ENCODE results near the gene SOS2. TPM values are rescaled to one million over a fixed set of nuclear protein-coding genes. Genes with fewer than 3 reads are reported as not detected.

The SOS2 gene
- total and polyA plus RNA-seq, 2 of the 8 experiments (the other 6 are each of a cell fraction or from before 2014, with no cell fraction given), result 2.8 to 12.7 TPM

- Histone ChIP-seq H3K4me3 (ENCODE audit: extremely low read depth in 1 of 4, insufficient read depth in 2 of 4, low read depth in 3 of 4, low read length in 4 of 4) (no peak overlapping the region), H3K9me3 (ENCODE audit: insufficient read depth in 2 of 2, low read depth in 1 of 2, low read length in 1 of 2) (no peaks in the 10 kb centered on the region), H3K27me3 (replicated peaks in 1 of 4; ENCODE audit: control insufficient read depth in 3 of 4, extremely low read depth in 1 of 4, insufficient read depth in 3 of 4, low read length in 3 of 4) (no peaks in the 10 kb centered on the region), H4K5ac (ENCODE audit: insufficient read length, low read depth, low read length) (no peak overlapping the region), H4K91ac (replicated peaks; ENCODE audit: insufficient read length, low read length) (no peak overlapping the region), H3K79me1 (ENCODE audit: low read depth, low read length) (no peaks in the 10 kb centered on the region; the same call in 1 of the 2 replicates), H3K23me2 (ENCODE audit: low read depth, low read length) (no peaks in the 10 kb centered on the region), H3K4me2 (ENCODE audit: insufficient read depth in 1 of 2, low read depth in 2 of 2, low read length in 2 of 2) (peak overlapping the region in 1 of 2 experiments; percentile 11; a peak in 1 of 4 replicates), H3K4me1 (replicated peaks in 1 of 4; ENCODE audit: control insufficient read depth in 3 of 4, insufficient read depth in 4 of 4, low read length in 3 of 4) (no peaks in the 10 kb centered on the region; a peak in 1 of 7 replicates), H3K18ac (ENCODE audit: extremely low read depth, low read length) (no peak overlapping the region), H3K56ac (replicated peaks; ENCODE audit: insufficient read length, low read depth, low read length) (no peak overlapping the region), H4K20me1 (replicated peaks in 1 of 2; ENCODE audit: control insufficient read depth in 1 of 2, insufficient read depth in 2 of 2, low read length in 2 of 2) (peaks cover 0 to 5% of the 10 kb centered on the region in 2 experiments), H3K23ac (ENCODE audit: insufficient read length) (no peak overlapping the region), H2BK12ac (ENCODE audit: low read depth, low read length) (no peak overlapping the region), H3K4ac (replicated peaks; ENCODE audit: insufficient read length, low read depth, low read length) (no peak overlapping the region), H3K9ac (replicated peaks in 1 of 4; ENCODE audit: extremely low read depth in 1 of 4, low read depth in 3 of 4, low read length in 3 of 4) (no peak overlapping the region), H2AFZ (ENCODE audit: low read length) (no peak overlapping the region), H2AK5ac (ENCODE audit: low read depth, low read length) (no peak overlapping the region), H2BK5ac (ENCODE audit: low read depth, low read length) (no peak overlapping the region), H3K27ac (ENCODE audit: low read depth, low read length) (no peak overlapping the region), H2BK20ac (ENCODE audit: low read length) (no peak overlapping the region), H4K8ac (ENCODE audit: extremely low read depth, insufficient read depth, low read length) (no peak overlapping the region), H3K14ac (ENCODE audit: insufficient read length) (no peak overlapping the region), H3K36me3 (ENCODE audit: control insufficient read depth in 2 of 4, insufficient read depth in 4 of 4, low read length in 3 of 4) (peaks cover 6 to 49% (median 33%) of the 10 kb centered on the region in 4 experiments; a peak in 7 of 8 replicates), H2BK15ac (ENCODE audit: low read length) (no peak overlapping the region), H3K79me2 (ENCODE audit: control insufficient read depth in 1 of 2, insufficient read depth in 2 of 2, low read length in 2 of 2) (no peaks in the 10 kb centered on the region), H2BK120ac (replicated peaks; ENCODE audit: low read depth, low read length) (no peak overlapping the region)
- DNase-seq (ENCODE audit: low read depth in 1 of 2, low spot score in 2 of 2) (no peak), FAIRE-seq (no peak)
- CTCF ChIA-PET (ENCODE audit: partially characterized antibody), result interaction anchor here (0.6 to 7.6 kb wide), 8 partner anchors 8 to 244 kb away, joined by 3 to 90 read pairs (median 4); partner anchors contain the start of gene VCPKMT
- 90% methylated on average over 2 of the region's 2 CpGs; no CpG with 5 or more reads in 1 of the 2 experiments for WGBS, 2 experiments (ENCODE audit: extremely low coverage in 1 of 2, insufficient coverage in 1 of 2, insufficient read length in 1 of 2, insufficient replicate concordance in 2 of 2, low coverage in 1 of 2, low lambda C conversion rate in 2 of 2, missing lambda C conversion rate in 1 of 2)
- TF ChIP-seq TAF7 (optimal IDR thresholded peaks at IDR 0.05; ENCODE audit: borderline replicate concordance, low read depth, low read length) (no peak), NRF1 (IDR thresholded peaks at IDR 0.05; ENCODE audit: low read depth, low read length) (no peak), EZH2 (IDR thresholded peaks at IDR 0.05; ENCODE audit: low read depth, low read length, severe bottlenecking) (no peak), CBX5 (IDR thresholded peaks at IDR 0.05; ENCODE audit: low read depth, low read length) (no peak), TAF1 (IDR thresholded peaks at IDR 0.05; ENCODE audit: low read depth, low read length) (no peak), MAX (IDR thresholded peaks at IDR 0.05) (no peak), POLR2AphosphoS5 (IDR thresholded peaks at IDR 0.05; ENCODE audit: low read depth, low read length) (0 out of 2 replicates have a peak, but pooled peaks have one; percentile 21)
- TF ChIP-seq, protein P1, sequence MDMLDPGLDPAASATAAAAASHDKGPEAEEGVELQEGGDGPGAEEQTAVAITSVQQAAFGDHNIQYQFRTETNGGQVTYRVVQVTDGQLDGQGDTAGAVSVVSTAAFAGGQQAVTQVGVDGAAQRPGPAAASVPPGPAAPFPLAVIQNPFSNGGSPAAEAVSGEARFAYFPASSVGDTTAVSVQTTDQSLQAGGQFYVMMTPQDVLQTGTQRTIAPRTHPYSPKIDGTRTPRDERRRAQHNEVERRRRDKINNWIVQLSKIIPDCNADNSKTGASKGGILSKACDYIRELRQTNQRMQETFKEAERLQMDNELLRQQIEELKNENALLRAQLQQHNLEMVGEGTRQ (IDR thresholded peaks at IDR 0.05; ENCODE audit: low read length), result no peak
- POLR2A ChIA-PET (ENCODE audit: partially characterized antibody), result interaction anchor here (0.6 to 2.9 kb wide), 12 partner anchors 9 to 597 kb away, joined by 3 to 27 read pairs (median 4); partner anchors contain the start of genes NEMF, SOS2 and VCPKMT
Observed at GRCh38 chr14:50107850-50108249, 123.5 kb downstream of the SOS2 start.

All from H1 (cell line).